ENCODE measurements around the gene COL1A2.

GRCh38 chr7:94444813-94445212 is 50.1 kb downstream of the COL1A2 start:
- TF ChIP-seq CTCF (IDR thresholded peaks at IDR 0.05) (no peak), POLR2AphosphoS5 (IDR thresholded peaks at IDR 0.05) (no peak)

Data from esophagus muscularis mucosa (tissue), 3 donors.